Activated T-helper 17 cell treated with anti-CD3 and anti-CD28 coated beads, Interleukin-2, amount 50 U/mL, for 72 hours (primary cell): ENCODE measurements around the gene RBM34. TPM values are rescaled to one million over a fixed set of nuclear protein-coding genes. Genes with fewer than 3 reads are reported as not detected.
"Not testable (repeated sequence)": the region's sequence is repeated elsewhere in the genome, so short reads cannot be mapped to it uniquely, and the experiment has no call there.

Experiments used
- ATAC-seq: fragments of 150-1000 bp; cut with Tn5 transposase; replicated peaks from 2 replicates; pipeline ENCODE4 v1.10.0; 2021; ENCODE audit warnings: mild to moderate bottlenecking, moderate library complexity
- H3K27ac Mint-ChIP-seq: one replicate; pipeline ENCODE4 v1.8.0; 2022; ENCODE audit warnings: mixed read lengths
- H3K27me3 Mint-ChIP-seq: one replicate; pipeline ENCODE4 v1.8.0; 2022; ENCODE audit warnings: mixed read lengths
- H3K36me3 Mint-ChIP-seq: one replicate; pipeline ENCODE4 v1.8.0; 2022; ENCODE audit warnings: low read depth, mild to moderate bottlenecking, mixed read lengths
- H3K4me1 Mint-ChIP-seq: one replicate; pipeline ENCODE4 v1.8.0; 2022; ENCODE audit warnings: mixed read lengths
- H3K4me3 Mint-ChIP-seq: one replicate; pipeline ENCODE4 v1.8.0; 2022; ENCODE audit warnings: mild to moderate bottlenecking, mixed read lengths
- H3K9me3 Mint-ChIP-seq: one replicate; pipeline ENCODE4 v1.8.0; 2022; ENCODE audit warnings: mixed read lengths
- total RNA-seq, 2 donors: library from RNA; stranded (reverse); gene quantifications; one replicate each; pipeline ENCODE4 v1.2.3, GENCODE V29; 2022

RBM34 gene
- total RNA-seq, 2 donors from 2014 or later: 114 to 122 TPM

DNA sequence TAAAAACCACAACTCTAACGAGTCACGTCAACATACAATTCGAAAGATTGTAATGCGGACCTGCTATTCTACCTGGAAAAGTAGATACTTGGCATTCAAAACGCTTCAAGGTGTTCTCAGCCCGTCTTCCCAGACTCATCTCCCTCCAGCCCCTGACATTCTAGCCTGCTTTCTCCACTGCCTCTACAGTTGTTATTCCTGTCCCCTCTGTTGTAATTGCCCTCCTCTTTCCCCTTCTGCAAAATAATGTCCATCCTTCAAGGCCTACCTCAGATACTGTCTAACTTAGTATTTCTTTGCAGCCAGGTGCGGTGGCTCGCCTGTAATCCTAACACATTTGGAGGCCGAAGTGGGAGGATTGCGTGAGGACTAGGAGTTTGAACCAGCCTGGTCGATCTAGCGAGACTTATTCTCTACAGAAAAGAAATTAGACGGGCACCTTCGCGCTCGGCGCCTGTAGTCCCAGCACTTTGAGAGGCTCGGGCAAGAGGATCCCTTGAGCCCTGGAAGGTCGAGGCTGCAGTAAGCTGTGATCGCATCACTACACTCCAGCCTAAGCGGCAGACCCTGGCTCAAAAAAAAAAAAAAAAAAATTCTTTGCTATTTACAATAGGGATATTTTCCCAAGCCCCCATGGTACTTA lies 756 bp upstream of the RBM34 start:
- ATAC-seq: no peak
- H3K27me3 Mint-ChIP-seq: no peaks in the 10 kb centered on the region
- H3K4me3 Mint-ChIP-seq: no peak overlapping the region
- H3K4me1 Mint-ChIP-seq: peaks cover 9% of the 10 kb centered on the region
- peaks cover under 1% of the 10 kb centered on the region for H3K36me3 Mint-ChIP-seq
- peak overlapping the region; percentile 98 for H3K27ac Mint-ChIP-seq
- no peaks in the 10 kb centered on the region for H3K9me3 Mint-ChIP-seq

DNA sequence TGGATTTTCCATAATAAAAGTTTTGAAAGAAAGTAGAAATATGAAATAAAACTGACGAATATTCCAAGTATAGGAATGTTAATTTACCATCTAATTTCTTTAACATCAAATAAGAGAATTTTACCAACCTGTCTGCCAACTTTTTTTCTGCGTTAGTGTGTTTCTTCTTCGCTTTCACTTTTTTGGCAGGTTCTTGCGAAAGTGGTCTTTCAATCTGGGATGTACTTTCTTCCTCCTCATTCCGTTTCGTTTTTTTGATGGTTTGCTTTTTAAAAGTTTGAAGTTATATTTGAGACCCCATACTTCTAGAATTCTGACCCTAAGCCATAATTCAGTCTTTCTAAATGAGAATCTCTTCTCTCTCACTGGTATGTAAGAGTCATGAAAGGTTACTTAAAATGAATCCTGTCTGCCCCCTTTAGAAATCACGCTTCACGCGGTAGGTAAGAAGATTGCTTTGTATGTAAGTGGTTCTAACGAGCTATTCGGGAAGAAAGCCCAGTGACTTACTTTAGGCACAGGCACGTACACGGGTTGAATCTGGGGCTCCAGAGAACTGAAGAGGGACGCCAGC lies 580 bp downstream of the RBM34 start:
- peak; percentile 62 for ATAC-seq
- peak overlapping the region; percentile 98 for H3K27ac Mint-ChIP-seq
- no peaks in the 10 kb centered on the region for H3K27me3 Mint-ChIP-seq
- H3K4me1 Mint-ChIP-seq: peaks cover 9% of the 10 kb centered on the region
- no peaks in the 10 kb centered on the region for H3K9me3 Mint-ChIP-seq
- H3K4me3 Mint-ChIP-seq: no peak overlapping the region
- no peaks in the 10 kb centered on the region for H3K36me3 Mint-ChIP-seq

DNA sequence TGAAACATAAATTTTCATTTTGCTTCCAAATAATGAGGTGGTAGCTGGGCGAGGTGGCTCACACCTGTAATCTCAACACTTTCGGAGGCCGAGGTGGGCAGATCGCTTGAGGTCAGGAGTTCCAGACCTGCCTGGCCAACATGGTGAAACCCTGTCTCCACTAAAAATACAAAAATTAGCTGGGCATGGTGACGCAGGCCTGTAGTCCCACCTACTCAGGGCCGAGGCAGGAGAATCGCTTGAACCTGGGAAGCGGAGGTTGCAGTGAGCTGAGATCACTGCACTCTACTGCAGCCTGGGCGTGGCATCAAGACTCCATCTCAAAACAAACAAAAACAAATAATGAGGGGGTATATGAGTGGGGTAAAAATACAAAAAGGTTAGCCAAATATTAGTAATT lies 1.1 kb downstream of the RBM34 start:
- not testable (repeated sequence) for ATAC-seq, H3K36me3 Mint-ChIP-seq, H3K4me3 Mint-ChIP-seq, H3K4me1 Mint-ChIP-seq, H3K9me3 Mint-ChIP-seq, H3K27me3 Mint-ChIP-seq
- H3K27ac Mint-ChIP-seq: peak overlapping the region; percentile 98

DNA sequence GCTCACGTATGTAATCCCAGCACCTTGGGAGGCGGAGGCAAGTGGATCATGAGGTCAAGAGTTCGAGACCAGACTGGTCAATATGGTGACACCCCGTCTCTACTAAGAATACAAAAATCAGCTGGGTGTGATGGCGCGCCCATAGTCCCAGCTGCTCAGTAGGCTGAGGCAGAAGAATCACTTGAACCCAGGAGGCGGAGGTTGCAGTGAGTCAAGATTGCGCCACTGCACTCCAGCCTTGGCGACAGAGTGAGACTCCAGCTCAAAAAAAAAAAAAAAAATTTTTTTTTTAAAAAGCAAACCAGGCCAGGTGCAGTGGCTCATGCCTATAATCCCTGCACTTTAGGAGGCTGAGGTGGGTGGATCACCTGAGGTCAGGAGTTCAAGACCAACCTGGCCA lies 1.8 kb downstream of the RBM34 start:
- H3K36me3 Mint-ChIP-seq, H3K4me1 Mint-ChIP-seq, H3K27me3 Mint-ChIP-seq, H3K9me3 Mint-ChIP-seq, ATAC-seq, H3K4me3 Mint-ChIP-seq, H3K27ac Mint-ChIP-seq: not testable (repeated sequence)

DNA sequence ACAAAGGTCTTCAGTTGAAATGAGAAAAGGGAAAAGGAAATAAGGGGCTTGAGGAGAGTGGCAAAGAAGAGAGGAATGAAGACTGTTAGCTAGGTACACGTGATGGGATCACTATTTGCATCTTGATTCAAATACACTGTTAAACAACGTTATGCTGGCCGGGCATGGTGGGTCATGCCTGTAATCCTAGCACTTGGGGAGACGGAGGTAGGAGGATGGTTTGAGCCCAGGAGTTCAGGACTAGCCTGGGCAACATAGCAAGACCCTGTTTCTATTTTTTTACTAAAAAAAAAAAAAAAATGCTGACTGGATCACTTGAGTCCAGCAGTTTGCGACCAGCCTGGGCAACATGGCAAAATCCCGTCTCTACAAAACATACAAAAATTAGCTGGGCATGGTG lies 2.4 kb downstream of the RBM34 start:
- Mint-ChIP-seq H3K4me3 (no peak overlapping the region), H3K27me3 (no peaks in the 10 kb centered on the region), H3K4me1 (peaks cover 9% of the 10 kb centered on the region), H3K9me3 (no peaks in the 10 kb centered on the region), H3K27ac (no peak overlapping the region), H3K36me3 (no peaks in the 10 kb centered on the region)
- ATAC-seq: no peak

DNA sequence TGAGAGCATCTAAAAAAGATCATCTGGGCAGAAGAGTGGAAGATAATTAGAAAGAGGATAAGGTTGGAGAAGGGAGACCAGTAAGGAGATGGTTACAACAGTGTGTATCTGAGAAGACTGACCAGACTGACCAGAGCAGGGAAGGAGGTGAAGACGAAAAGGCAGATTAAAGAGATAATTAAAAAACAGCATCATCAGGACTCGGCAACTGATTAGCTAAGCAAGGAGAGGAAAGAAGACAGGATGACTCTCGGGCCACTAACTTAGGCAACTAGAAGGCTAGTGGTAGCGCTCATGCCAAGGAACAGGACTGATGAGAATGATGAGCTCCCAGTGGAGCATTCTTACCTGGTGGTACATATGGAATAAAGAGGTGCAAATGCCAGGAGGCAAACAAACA lies 3.9 kb downstream of the RBM34 start:
- Mint-ChIP-seq H3K4me1 (peaks cover 9% of the 10 kb centered on the region), H3K9me3 (no peaks in the 10 kb centered on the region), H3K27ac (no peak overlapping the region), H3K4me3 (no peak overlapping the region), H3K27me3 (no peaks in the 10 kb centered on the region), H3K36me3 (no peaks in the 10 kb centered on the region)
- ATAC-seq: no peak

DNA sequence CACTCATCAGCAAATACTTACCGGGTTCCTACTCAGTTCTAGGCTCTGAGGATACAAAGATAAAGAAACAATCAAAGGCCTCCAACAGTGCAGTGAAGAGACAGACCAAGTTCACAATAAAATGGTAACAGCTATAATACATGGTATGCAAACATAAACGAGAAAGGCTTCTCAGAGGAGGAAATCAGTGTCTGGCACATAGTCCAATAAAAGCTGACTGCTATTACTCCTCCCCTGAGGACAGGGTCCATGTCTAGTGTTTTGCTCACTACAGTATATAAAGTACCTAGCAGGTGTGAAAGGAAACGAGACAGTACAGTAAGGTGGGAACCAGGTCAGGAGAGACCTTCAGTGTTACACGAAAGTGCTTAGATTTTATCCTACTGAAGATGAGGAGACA lies 4.3 kb downstream of the RBM34 start:
- no peaks in the 10 kb centered on the region for H3K27me3 Mint-ChIP-seq
- H3K4me3 Mint-ChIP-seq: no peak overlapping the region
- H3K27ac Mint-ChIP-seq: no peak overlapping the region
- H3K4me1 Mint-ChIP-seq: peaks cover 7% of the 10 kb centered on the region
- no peak for ATAC-seq
- H3K36me3 Mint-ChIP-seq: peaks cover under 1% of the 10 kb centered on the region
- H3K9me3 Mint-ChIP-seq: no peaks in the 10 kb centered on the region

DNA sequence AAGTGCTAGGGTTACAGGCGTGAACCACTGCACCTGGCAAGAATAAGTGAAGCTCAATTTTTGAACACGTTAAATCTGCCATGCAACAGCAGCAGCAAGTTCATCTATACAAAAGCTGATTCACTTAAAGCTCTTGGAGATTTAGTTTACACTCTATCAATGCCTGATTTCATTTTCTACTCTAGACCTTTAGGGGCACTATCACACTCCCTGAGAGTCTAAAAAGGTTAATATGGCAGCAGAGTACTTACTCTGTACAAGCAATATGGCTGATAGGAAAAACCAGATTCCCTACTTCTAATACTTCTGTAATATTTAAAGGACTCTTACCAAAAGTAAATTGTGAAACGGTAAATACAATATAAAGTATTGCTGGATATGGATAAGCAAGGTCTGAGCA lies 4.8 kb downstream of the RBM34 start:
- Mint-ChIP-seq H3K4me3 (no peak overlapping the region), H3K27me3 (no peaks in the 10 kb centered on the region), H3K36me3 (peaks cover 5% of the 10 kb centered on the region), H3K27ac (no peak overlapping the region), H3K4me1 (peaks cover 7% of the 10 kb centered on the region), H3K9me3 (no peaks in the 10 kb centered on the region)
- ATAC-seq: no peak

DNA sequence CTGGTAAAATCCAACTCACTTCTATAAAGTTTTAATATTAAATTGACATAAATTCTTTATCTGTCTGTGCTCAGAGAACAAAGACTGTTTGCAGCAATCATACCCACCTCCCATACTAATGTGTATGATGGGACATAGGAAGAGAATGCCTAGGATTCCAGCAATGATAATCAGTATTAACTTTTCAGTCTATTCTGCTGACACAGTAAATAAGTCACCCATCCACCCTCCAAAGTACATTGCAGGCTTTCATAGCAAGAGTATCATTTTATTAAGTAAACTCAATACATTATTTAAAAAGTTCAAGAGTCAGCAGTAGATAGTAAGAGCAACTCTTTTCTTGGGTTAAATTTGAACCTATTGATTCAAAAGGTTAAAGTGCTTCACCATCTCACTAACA lies 8.8 kb downstream of the RBM34 start:
- Mint-ChIP-seq H3K4me3 (no peak overlapping the region), H3K27ac (no peak overlapping the region), H3K9me3 (no peaks in the 10 kb centered on the region), H3K36me3 (peaks cover 46% of the 10 kb centered on the region), H3K27me3 (no peaks in the 10 kb centered on the region), H3K4me1 (peaks cover 14% of the 10 kb centered on the region)
- ATAC-seq: no peak

DNA sequence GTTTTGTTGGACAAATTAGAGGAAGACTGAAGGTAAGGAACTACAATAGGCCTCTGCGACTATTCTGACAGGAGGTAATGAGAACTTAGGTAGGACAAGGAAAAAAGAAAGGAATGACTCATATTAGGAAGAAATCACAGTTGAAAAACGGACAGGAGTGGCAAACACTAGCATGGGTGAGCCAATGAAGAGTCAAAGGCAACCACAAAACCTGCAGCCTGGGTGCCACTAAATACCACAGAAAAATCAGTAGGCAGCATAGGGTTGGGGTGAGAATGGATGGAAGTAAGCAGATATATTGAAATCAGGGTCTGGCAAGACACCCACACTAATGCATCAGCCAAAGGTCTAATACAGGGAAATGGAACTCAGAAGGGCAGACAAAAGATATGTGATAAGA lies 10.0 kb downstream of the RBM34 start:
- no peaks in the 10 kb centered on the region for H3K27me3 Mint-ChIP-seq
- ATAC-seq: peak; percentile 48
- peak overlapping the region; percentile 5 for H3K4me3 Mint-ChIP-seq

DNA sequence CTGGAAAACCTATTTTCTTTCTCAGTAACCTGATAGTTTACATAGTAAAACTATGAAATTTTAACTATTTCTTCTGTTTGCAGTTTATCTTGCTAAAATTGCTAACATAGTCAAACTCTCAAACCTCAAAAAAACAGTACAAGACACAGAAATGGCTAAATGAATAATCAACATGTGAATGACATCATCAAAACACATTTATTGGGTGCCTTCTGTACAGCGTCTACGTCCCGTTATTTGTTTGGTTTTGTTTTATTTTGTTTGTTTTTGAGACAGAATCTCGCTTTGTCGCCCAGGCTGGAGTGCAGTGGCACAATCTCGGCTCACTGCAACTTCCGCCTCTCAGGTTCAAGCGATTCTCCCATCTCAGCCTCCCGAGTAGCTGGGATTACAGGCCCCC lies 11.2 kb downstream of the RBM34 start:
- Mint-ChIP-seq H3K27me3 (no peaks in the 10 kb centered on the region), H3K4me3 (no peak overlapping the region), H3K27ac (peak overlapping the region; percentile 42), H3K36me3 (peaks cover 70% of the 10 kb centered on the region), H3K9me3 (no peaks in the 10 kb centered on the region), H3K4me1 (peaks cover 14% of the 10 kb centered on the region)
- ATAC-seq: no peak

More for the DNA sequence above, 10.0 kb downstream of the RBM34 start:
- Mint-ChIP-seq H3K27ac (peak overlapping the region; percentile 42), H3K9me3 (no peaks in the 10 kb centered on the region), H3K4me1 (peaks cover 14% of the 10 kb centered on the region), H3K36me3 (peaks cover 58% of the 10 kb centered on the region)

DNA sequence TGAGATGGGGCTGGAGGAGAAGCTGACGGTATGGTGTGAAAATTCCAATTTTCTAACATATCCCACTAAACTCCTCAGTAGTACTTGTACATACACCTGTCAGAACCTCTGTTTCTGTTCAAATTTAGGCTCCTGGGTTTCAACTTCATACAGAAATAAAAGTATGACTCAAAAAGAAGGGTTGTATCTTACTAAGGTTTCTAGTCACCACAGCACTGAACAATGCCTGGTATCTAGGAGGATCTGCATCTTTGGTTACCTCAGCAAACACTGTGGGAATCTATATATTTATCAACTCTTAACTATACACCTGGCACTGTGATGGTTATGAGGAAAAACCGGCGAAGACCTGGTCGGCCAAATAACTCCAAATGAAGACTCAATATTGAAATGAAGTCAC lies 13.8 kb downstream of the RBM34 start:
- Mint-ChIP-seq H3K4me1 (peaks cover 14% of the 10 kb centered on the region), H3K27ac (no peak overlapping the region), H3K36me3 (peaks cover 95% of the 10 kb centered on the region), H3K9me3 (no peaks in the 10 kb centered on the region), H3K27me3 (no peaks in the 10 kb centered on the region), H3K4me3 (no peak overlapping the region)
- peak; percentile 82 for ATAC-seq

DNA sequence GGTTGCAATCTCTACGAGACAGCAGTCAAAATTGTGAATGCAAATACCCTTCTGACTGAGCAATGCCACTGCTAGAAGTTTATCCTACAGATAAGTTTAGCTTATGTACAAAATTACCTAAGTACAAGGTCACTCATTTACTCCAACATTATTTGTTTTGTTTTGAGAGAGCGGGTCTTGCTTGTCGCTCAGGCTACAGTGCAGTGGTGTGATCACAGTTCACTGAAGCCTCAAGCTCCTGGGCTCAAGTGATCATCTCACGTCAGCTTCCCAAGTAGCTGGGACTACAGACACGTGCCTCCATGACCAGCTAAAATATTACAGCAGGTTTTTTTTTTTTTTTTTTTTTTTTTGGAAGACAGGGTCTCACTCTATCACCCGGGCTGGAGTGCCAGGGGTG lies 15.4 kb downstream of the RBM34 start:
- peaks cover 100% of the 10 kb centered on the region for H3K36me3 Mint-ChIP-seq

DNA sequence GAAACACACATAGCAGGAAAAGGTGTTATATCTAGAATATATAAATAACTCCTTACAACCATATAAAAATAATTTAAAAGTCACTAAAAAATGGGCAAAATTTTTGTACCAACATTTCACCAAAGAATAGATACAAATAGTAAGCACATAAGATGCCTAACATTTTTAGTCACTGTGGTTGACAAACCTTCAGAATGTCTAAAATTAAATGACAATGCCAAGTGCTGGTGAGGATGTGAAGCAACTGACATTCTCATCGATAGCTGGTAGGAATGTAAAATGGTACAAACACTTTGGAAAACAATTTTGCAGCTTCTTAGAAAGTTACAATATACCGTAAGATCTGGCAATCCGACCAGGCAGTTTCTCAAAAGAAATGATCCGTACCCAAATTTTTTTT lies 18.1 kb downstream of the RBM34 start:
- no peaks in the 10 kb centered on the region for H3K27me3 Mint-ChIP-seq
- no peak overlapping the region for H3K27ac Mint-ChIP-seq
- H3K4me1 Mint-ChIP-seq: peaks cover 13% of the 10 kb centered on the region
- no peaks in the 10 kb centered on the region for H3K9me3 Mint-ChIP-seq
- no peak overlapping the region for H3K4me3 Mint-ChIP-seq
- H3K36me3 Mint-ChIP-seq: peaks cover 96% of the 10 kb centered on the region
- no peak for ATAC-seq

More for the DNA sequence above, 15.4 kb downstream of the RBM34 start:
- Mint-ChIP-seq H3K27me3 (no peaks in the 10 kb centered on the region), H3K27ac (no peak overlapping the region), H3K4me3 (no peak overlapping the region), H3K4me1 (peaks cover 6% of the 10 kb centered on the region), H3K9me3 (no peaks in the 10 kb centered on the region)
- no peak for ATAC-seq

DNA sequence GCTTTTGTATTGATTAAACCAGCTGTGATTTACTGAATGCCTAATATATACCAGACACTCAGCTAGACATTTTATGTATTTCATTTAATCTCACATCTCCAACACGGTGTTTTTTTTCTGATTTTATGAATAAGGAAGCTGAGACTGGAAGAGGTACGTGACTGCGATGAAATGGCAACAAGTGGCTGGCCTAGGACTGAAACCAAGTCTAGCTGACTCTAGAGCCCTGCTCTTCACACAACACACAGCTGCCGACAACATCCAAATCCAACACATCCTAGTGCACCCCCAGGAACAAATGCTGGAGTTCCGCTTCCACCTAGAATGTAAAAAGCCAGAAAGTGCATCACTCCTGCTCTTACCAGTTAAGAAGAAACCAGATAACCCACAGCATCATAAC lies 21.7 kb downstream of the RBM34 start:
- Mint-ChIP-seq H3K27me3 (no peaks in the 10 kb centered on the region), H3K9me3 (no peaks in the 10 kb centered on the region), H3K27ac (peak overlapping the region; percentile 74), H3K4me3 (peak overlapping the region; percentile 17), H3K4me1 (peaks cover 13% of the 10 kb centered on the region), H3K36me3 (peaks cover 96% of the 10 kb centered on the region)
- ATAC-seq: no peak
